GM12878 (cell line): Measurements from ENCODE around the gene BAK1.

Experiments
- CHD1 ChIP-seq: IDR thresholded peaks from 2 replicates; pipeline ENCODE4 v1.6.1; 2012; ENCODE audit warnings: low read depth, low read length, improper control_type of control experiment
- CHD4 ChIP-seq: fragments of 200-600 bp; sonication (generic); IDR thresholded peaks from 2 replicates; pipeline ENCODE4 v1.6.1; 2016; ENCODE audit warnings: mild to moderate bottlenecking
- CTCF ChIP-seq, 3 experiments: IDR thresholded peaks in 2 of 3; conservative IDR thresholded peaks in 1 of 3; 2 replicates each; pipeline ENCODE4 v1.5.1; 2011; ENCODE audit warnings: low read depth in 3 of 3, low read length in 3 of 3, mild to moderate bottlenecking in 3 of 3, control low read depth in 2 of 3, moderate library complexity in 2 of 3, inconsistent platforms in 1 of 3, mixed read lengths in 1 of 3; ENCODE audit not compliant: control insufficient read depth in 2 of 3, insufficient read depth in 1 of 3; ENCODE audit errors: extremely low read depth in 1 of 3
- MAX ChIP-seq: IDR thresholded peaks from 2 replicates; pipeline ENCODE4 v1.6.1; 2012; ENCODE audit warnings: low read depth, low read length, improper control_type of control experiment
- MYC ChIP-seq: IDR thresholded peaks from 2 replicates; pipeline ENCODE4 v1.6.1; 2011; ENCODE audit warnings: mild to moderate bottlenecking, low read length, moderate library complexity, inconsistent platforms; ENCODE audit not compliant: insufficient read depth, insufficient replicate concordance, insufficient read length, severe bottlenecking
- POLR2A ChIP-seq: IDR thresholded peaks from 2 replicates; pipeline ENCODE4 v1.6.1; 2011; ENCODE audit warnings: low read depth, mild to moderate bottlenecking, low read length
- RAD21 ChIP-seq: IDR thresholded peaks from 2 replicates; pipeline ENCODE4 v1.6.1; 2011; ENCODE audit warnings: mild to moderate bottlenecking, low read depth, low read length, moderate library complexity; ENCODE audit not compliant: insufficient read depth
- STAT1 ChIP-seq: fragments of 450-650 bp; conservative IDR thresholded peaks from 2 replicates; pipeline ENCODE4 v1.6.1; 2014; ENCODE audit warnings: antibody characterized with exemption, mild to moderate bottlenecking
- TAF1 ChIP-seq: IDR thresholded peaks from 2 replicates; pipeline ENCODE4 v1.6.1; 2011; ENCODE audit warnings: mild to moderate bottlenecking, low read depth, low read length, borderline replicate concordance
- ZNF274 ChIP-seq: IDR thresholded peaks from one replicate; pipeline ENCODE4 v1.8.0; 2011; ENCODE audit not compliant: insufficient read length, insufficient read depth
- TF ChIP-seq, protein P1 (sequence below): IDR thresholded peaks from 2 replicates; pipeline ENCODE4 v1.6.1; 2011; ENCODE audit warnings: low read depth, low read length, improper control_type of control experiment, borderline replicate concordance

GRCh38 chr6:33549896-33550295, 30.2 kb downstream of the BAK1 start:
- TF ChIP-seq RAD21 (no peak), CHD1 (no peak), ZNF274 (no peak), CTCF (IDR thresholded peaks at IDR 0.05 in 2 of 3, conservative IDR thresholded peaks at IDR 0.05 in 1 of 3; ENCODE audit: control insufficient read depth in 2 of 3, extremely low read depth in 1 of 3, insufficient read depth in 1 of 3, low read depth in 3 of 3, low read length in 3 of 3) (no peak), POLR2A (no peak), MYC (no peak), TAF1 (no peak), MAX (no peak), STAT1 (no peak), CHD4 (no peak)
- TF ChIP-seq, protein P1, sequence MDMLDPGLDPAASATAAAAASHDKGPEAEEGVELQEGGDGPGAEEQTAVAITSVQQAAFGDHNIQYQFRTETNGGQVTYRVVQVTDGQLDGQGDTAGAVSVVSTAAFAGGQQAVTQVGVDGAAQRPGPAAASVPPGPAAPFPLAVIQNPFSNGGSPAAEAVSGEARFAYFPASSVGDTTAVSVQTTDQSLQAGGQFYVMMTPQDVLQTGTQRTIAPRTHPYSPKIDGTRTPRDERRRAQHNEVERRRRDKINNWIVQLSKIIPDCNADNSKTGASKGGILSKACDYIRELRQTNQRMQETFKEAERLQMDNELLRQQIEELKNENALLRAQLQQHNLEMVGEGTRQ: no peak
